ENCODE results near the gene EGFL6. TPM values are rescaled to one million over a fixed set of nuclear protein-coding genes. Genes with fewer than 3 reads are reported as not detected.

EGFL6 gene
- total RNA-seq, 1 experiment from 2014 or later: not detected

GRCh38 chrX:13551610-13552009 is 17.8 kb upstream of the EGFL6 start:
- intact Hi-C loops (cut with micrococcal nuclease): no loop called here
- no peak overlapping the region for H3K4me3 Mint-ChIP-seq (ENCODE audit: unreplicated experiment)
- H3K27me3 Mint-ChIP-seq (ENCODE audit: insufficient read depth, unreplicated experiment): peaks cover 82% of the 10 kb centered on the region
- H3K9me3 Mint-ChIP-seq (ENCODE audit: unreplicated experiment): peaks cover 8% of the 10 kb centered on the region
- no TSS peak for BruUV-seq (replicated peaks)
- H3K36me3 Mint-ChIP-seq (ENCODE audit: insufficient read depth, unreplicated experiment): peaks cover 6% of the 10 kb centered on the region
- no peak overlapping the region for H3K27ac Mint-ChIP-seq (ENCODE audit: low read depth, unreplicated experiment)
- ChIA-PET POLR2A (no interaction called here), CTCF (interaction anchor here (1.0 kb wide), 2 partner anchors 45 to 55 kb away, joined by 3 read pairs; no protein-coding TSS in a partner anchor)
- H3K4me1 Mint-ChIP-seq (ENCODE audit: insufficient read depth, unreplicated experiment): no peaks in the 10 kb centered on the region
- TF ChIP-seq, protein P1, sequence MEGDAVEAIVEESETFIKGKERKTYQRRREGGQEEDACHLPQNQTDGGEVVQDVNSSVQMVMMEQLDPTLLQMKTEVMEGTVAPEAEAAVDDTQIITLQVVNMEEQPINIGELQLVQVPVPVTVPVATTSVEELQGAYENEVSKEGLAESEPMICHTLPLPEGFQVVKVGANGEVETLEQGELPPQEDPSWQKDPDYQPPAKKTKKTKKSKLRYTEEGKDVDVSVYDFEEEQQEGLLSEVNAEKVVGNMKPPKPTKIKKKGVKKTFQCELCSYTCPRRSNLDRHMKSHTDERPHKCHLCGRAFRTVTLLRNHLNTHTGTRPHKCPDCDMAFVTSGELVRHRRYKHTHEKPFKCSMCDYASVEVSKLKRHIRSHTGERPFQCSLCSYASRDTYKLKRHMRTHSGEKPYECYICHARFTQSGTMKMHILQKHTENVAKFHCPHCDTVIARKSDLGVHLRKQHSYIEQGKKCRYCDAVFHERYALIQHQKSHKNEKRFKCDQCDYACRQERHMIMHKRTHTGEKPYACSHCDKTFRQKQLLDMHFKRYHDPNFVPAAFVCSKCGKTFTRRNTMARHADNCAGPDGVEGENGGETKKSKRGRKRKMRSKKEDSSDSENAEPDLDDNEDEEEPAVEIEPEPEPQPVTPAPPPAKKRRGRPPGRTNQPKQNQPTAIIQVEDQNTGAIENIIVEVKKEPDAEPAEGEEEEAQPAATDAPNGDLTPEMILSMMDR (IDR thresholded peaks at IDR 0.05; ENCODE audit: unreplicated experiment): no peak
- DNase-seq (ENCODE audit: unreplicated experiment): no peak

DNA sequence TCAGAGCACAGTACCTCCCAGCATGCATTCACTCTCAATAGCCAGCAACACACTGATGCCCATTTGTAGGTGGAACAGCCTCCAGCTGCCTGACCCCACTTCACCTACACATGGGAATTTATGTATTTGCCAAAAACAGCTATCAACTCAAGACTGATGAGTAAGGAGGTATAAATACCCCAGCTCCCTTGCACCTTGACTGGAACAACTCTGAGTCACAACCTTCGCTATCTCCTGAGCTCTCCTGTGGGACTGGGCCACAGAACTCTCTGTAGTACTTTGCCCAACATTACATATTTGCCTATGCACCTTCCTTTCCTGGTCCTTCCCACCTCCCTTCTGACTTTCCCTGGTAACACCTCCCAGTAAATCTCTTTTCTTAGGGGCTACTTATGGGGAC is 16.5 kb upstream of the EGFL6 start:
- Mint-ChIP-seq H3K9me3 (ENCODE audit: unreplicated experiment) (peaks cover 8% of the 10 kb centered on the region), H3K4me1 (ENCODE audit: insufficient read depth, unreplicated experiment) (no peaks in the 10 kb centered on the region), H3K27me3 (ENCODE audit: insufficient read depth, unreplicated experiment) (peaks cover 82% of the 10 kb centered on the region), H3K4me3 (ENCODE audit: unreplicated experiment) (no peak overlapping the region), H3K27ac (ENCODE audit: low read depth, unreplicated experiment) (no peak overlapping the region), H3K36me3 (ENCODE audit: insufficient read depth, unreplicated experiment) (peaks cover 11% of the 10 kb centered on the region)
- TF ChIP-seq, protein P1 (IDR thresholded peaks at IDR 0.05; ENCODE audit: unreplicated experiment): no peak
- no TSS peak for BruUV-seq (replicated peaks)
- DNase-seq (ENCODE audit: unreplicated experiment): no peak
- intact Hi-C loops (cut with micrococcal nuclease): no loop called here
- ChIA-PET POLR2A (no interaction called here), CTCF (interaction anchor here (0.6 to 2.1 kb wide), 2 partner anchors 93 to 196 kb away, joined by 3 to 8 read pairs; no protein-coding TSS in a partner anchor)

DNA sequence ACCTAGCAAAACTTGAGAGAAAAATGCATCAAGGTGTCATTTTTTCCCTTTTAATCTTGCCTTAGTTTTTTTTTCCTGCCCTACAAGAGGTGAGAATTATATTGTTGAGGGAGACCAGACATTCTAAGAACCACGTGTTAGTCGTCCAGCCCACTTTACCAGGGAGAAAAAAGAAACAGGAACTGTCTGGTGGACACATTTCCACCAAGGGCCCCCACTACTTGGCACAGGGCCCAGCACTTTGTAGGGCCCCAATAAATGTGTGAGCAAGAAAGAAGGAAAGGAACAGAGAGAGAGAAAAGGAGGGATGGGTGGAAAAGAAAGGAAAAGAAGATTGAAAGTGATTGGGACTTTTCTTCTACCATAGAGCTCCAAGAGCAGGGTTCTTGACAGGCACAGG is 3.9 kb upstream of the EGFL6 start:
- ChIA-PET POLR2A (no interaction called here), CTCF (no interaction called here)
- Mint-ChIP-seq H3K27ac (ENCODE audit: low read depth, unreplicated experiment) (no peak overlapping the region), H3K4me3 (ENCODE audit: unreplicated experiment) (no peak overlapping the region), H3K9me3 (ENCODE audit: unreplicated experiment) (no peaks in the 10 kb centered on the region), H3K4me1 (ENCODE audit: insufficient read depth, unreplicated experiment) (no peaks in the 10 kb centered on the region), H3K27me3 (ENCODE audit: insufficient read depth, unreplicated experiment) (peaks cover 96% of the 10 kb centered on the region), H3K36me3 (ENCODE audit: insufficient read depth, unreplicated experiment) (no peaks in the 10 kb centered on the region)
- intact Hi-C loops (cut with micrococcal nuclease): no loop called here
- DNase-seq (ENCODE audit: unreplicated experiment): no peak
- BruUV-seq (replicated peaks): no TSS peak
- TF ChIP-seq, protein P1 (IDR thresholded peaks at IDR 0.05; ENCODE audit: unreplicated experiment): no peak

DNA sequence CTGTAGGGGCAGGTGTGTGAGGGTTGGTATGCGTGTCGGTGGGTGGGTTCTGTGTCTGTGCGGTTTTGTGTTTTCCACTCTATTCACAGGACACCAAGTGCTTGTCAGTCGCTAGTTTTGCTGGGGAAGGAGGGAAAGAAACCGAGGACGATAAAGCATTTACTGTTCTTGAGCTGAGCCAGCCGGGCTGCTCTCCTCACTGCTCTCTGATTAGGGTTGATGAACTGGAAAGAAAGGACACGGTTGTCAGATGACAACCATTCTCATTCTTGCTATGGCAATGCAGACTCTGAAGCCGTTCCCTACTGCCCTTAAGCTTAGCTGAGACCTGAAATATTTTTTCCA is 832 bp downstream of the EGFL6 start:
- CTCF ChIA-PET: no interaction called here
- Mint-ChIP-seq H3K9me3 (ENCODE audit: unreplicated experiment) (no peaks in the 10 kb centered on the region), H3K27me3 (ENCODE audit: insufficient read depth, unreplicated experiment) (peaks cover 93% of the 10 kb centered on the region), H3K27ac (ENCODE audit: low read depth, unreplicated experiment) (no peak overlapping the region), H3K36me3 (ENCODE audit: insufficient read depth, unreplicated experiment) (no peaks in the 10 kb centered on the region), H3K4me1 (ENCODE audit: insufficient read depth, unreplicated experiment) (no peaks in the 10 kb centered on the region), H3K4me3 (ENCODE audit: unreplicated experiment) (no peak overlapping the region)
- POLR2A ChIA-PET: no interaction called here
- DNase-seq (ENCODE audit: unreplicated experiment): no peak
- BruUV-seq (replicated peaks): no TSS peak
- intact Hi-C loops (cut with micrococcal nuclease): no loop called here
- TF ChIP-seq, protein P1 (IDR thresholded peaks at IDR 0.05; ENCODE audit: unreplicated experiment): no peak

Data from MCF 10A (cell line).